ENCODE results near the gene PINLYP.
"Not testable (repeated sequence)": the region's sequence is repeated elsewhere in the genome, so short reads cannot be mapped to it uniquely, and the experiment has no call there.

Gene PINLYP

GRCh38 chr19:43584484-43584883 lies 8.9 kb downstream of the PINLYP start:
- Histone ChIP-seq H3K9ac (ENCODE audit: low read length) (no peak overlapping the region), H3K36me3 (ENCODE audit: control insufficient read depth, insufficient read depth, low read length) (peaks cover 14% of the 10 kb centered on the region), H3K4me3 (ENCODE audit: low read depth, low read length) (no peak overlapping the region), H3K9me3 (ENCODE audit: control insufficient read depth, insufficient read depth, low read depth, low read length) (no peaks in the 10 kb centered on the region), H3K27ac (ENCODE audit: low read depth, low read length) (no peak overlapping the region), H3K4me1 (ENCODE audit: control insufficient read depth, insufficient read depth, low read length) (peaks cover 6% of the 10 kb centered on the region), H3K27me3 (ENCODE audit: control insufficient read depth, insufficient read depth, low read length) (no peaks in the 10 kb centered on the region)

- Histone ChIP-seq H3K36me3 (ENCODE audit: control insufficient read depth, insufficient read depth, low read length) (peaks cover 26% of the 10 kb centered on the region), H3K9ac (ENCODE audit: low read length) (no peak overlapping the region), H3K9me3 (ENCODE audit: control insufficient read depth, insufficient read depth, low read depth, low read length) (no peaks in the 10 kb centered on the region), H3K27me3 (ENCODE audit: control insufficient read depth, insufficient read depth, low read length) (no peaks in the 10 kb centered on the region), H3K4me1 (ENCODE audit: control insufficient read depth, insufficient read depth, low read length) (peaks cover under 1% of the 10 kb centered on the region; the same call in 1 of the 2 replicates), H3K4me3 (ENCODE audit: low read depth, low read length) (no peak overlapping the region), H3K27ac (ENCODE audit: low read depth, low read length) (no peak overlapping the region)
Measured at GRCh38 chr19:43586346-43586745, 10.7 kb downstream of the PINLYP start.

- H3K27ac ChIP-seq (ENCODE audit: low read depth, low read length); H3K4me1 ChIP-seq (ENCODE audit: control insufficient read depth, insufficient read depth, low read length); H3K9me3 ChIP-seq (ENCODE audit: control insufficient read depth, insufficient read depth, low read depth, low read length); H3K9ac ChIP-seq (ENCODE audit: low read length); H3K4me3 ChIP-seq (ENCODE audit: low read depth, low read length); H3K27me3 ChIP-seq (ENCODE audit: control insufficient read depth, insufficient read depth, low read length): not testable (repeated sequence)
- peaks cover 30% of the 10 kb centered on the region for H3K36me3 ChIP-seq (ENCODE audit: control insufficient read depth, insufficient read depth, low read length)
Measured at GRCh38 chr19:43587029-43587428, 11.4 kb downstream of the PINLYP start.

- Histone ChIP-seq H3K9ac (ENCODE audit: low read length) (no peak overlapping the region), H3K27ac (ENCODE audit: low read depth, low read length) (no peak overlapping the region), H3K4me3 (ENCODE audit: low read depth, low read length) (no peak overlapping the region), H3K36me3 (ENCODE audit: control insufficient read depth, insufficient read depth, low read length) (peaks cover 49% of the 10 kb centered on the region), H3K9me3 (ENCODE audit: control insufficient read depth, insufficient read depth, low read depth, low read length) (no peaks in the 10 kb centered on the region), H3K27me3 (ENCODE audit: control insufficient read depth, insufficient read depth, low read length) (no peaks in the 10 kb centered on the region), H3K4me1 (ENCODE audit: control insufficient read depth, insufficient read depth, low read length) (no peaks in the 10 kb centered on the region)
Measured at GRCh38 chr19:43589277-43589676, 13.7 kb downstream of the PINLYP start.

GRCh38 chr19:43589678-43590077 lies 14.1 kb downstream of the PINLYP start:
- Histone ChIP-seq H3K27me3 (ENCODE audit: control insufficient read depth, insufficient read depth, low read length) (no peaks in the 10 kb centered on the region), H3K4me1 (ENCODE audit: control insufficient read depth, insufficient read depth, low read length) (no peaks in the 10 kb centered on the region), H3K36me3 (ENCODE audit: control insufficient read depth, insufficient read depth, low read length) (peaks cover 49% of the 10 kb centered on the region), H3K9me3 (ENCODE audit: control insufficient read depth, insufficient read depth, low read depth, low read length) (no peaks in the 10 kb centered on the region), H3K4me3 (ENCODE audit: low read depth, low read length) (no peak overlapping the region), H3K9ac (ENCODE audit: low read length) (no peak overlapping the region), H3K27ac (ENCODE audit: low read depth, low read length) (no peak overlapping the region)

GRCh38 chr19:43591904-43592772 lies 16.5 kb downstream of the PINLYP start:
- Histone ChIP-seq H3K27ac (ENCODE audit: low read depth, low read length) (no peak overlapping the region), H3K27me3 (ENCODE audit: control insufficient read depth, insufficient read depth, low read length) (no peaks in the 10 kb centered on the region), H3K9me3 (ENCODE audit: control insufficient read depth, insufficient read depth, low read depth, low read length) (no peaks in the 10 kb centered on the region), H3K4me3 (ENCODE audit: low read depth, low read length) (no peak overlapping the region), H3K36me3 (ENCODE audit: control insufficient read depth, insufficient read depth, low read length) (peaks cover 43% of the 10 kb centered on the region), H3K4me1 (ENCODE audit: control insufficient read depth, insufficient read depth, low read length) (peaks cover under 1% of the 10 kb centered on the region; the same call in 1 of the 2 replicates), H3K9ac (ENCODE audit: low read length) (no peak overlapping the region)

GRCh38 chr19:43592800-43593350 lies 17.3 kb downstream of the PINLYP start:
- H3K27ac ChIP-seq (ENCODE audit: low read depth, low read length), result no peak overlapping the region
- H3K27me3 ChIP-seq (ENCODE audit: control insufficient read depth, insufficient read depth, low read length), result no peaks in the 10 kb centered on the region
- H3K9me3 ChIP-seq (ENCODE audit: control insufficient read depth, insufficient read depth, low read depth, low read length), result no peaks in the 10 kb centered on the region
- H3K36me3 ChIP-seq (ENCODE audit: control insufficient read depth, insufficient read depth, low read length), result peaks cover 43% of the 10 kb centered on the region
- no peak overlapping the region for H3K4me3 ChIP-seq (ENCODE audit: low read depth, low read length)
- no peak overlapping the region for H3K9ac ChIP-seq (ENCODE audit: low read length)
- H3K4me1 ChIP-seq (ENCODE audit: control insufficient read depth, insufficient read depth, low read length), result peaks cover 5% of the 10 kb centered on the region; the same call in 1 of the 2 replicates

- Histone ChIP-seq H3K4me3 (ENCODE audit: low read depth, low read length) (no peak overlapping the region), H3K36me3 (ENCODE audit: control insufficient read depth, insufficient read depth, low read length) (peaks cover 41% of the 10 kb centered on the region), H3K9ac (ENCODE audit: low read length) (no peak overlapping the region), H3K4me1 (ENCODE audit: control insufficient read depth, insufficient read depth, low read length) (peaks cover 5% of the 10 kb centered on the region; the same call in 1 of the 2 replicates), H3K27ac (ENCODE audit: low read depth, low read length) (no peak overlapping the region), H3K9me3 (ENCODE audit: control insufficient read depth, insufficient read depth, low read depth, low read length) (no peaks in the 10 kb centered on the region), H3K27me3 (ENCODE audit: control insufficient read depth, insufficient read depth, low read length) (no peaks in the 10 kb centered on the region)
Measured at GRCh38 chr19:43594081-43594697, 18.6 kb downstream of the PINLYP start.

GRCh38 chr19:43594710-43595604 lies 19.4 kb downstream of the PINLYP start:
- Histone ChIP-seq H3K9ac (ENCODE audit: low read length) (peak overlapping the region; percentile 86), H3K9me3 (ENCODE audit: control insufficient read depth, insufficient read depth, low read depth, low read length) (no peaks in the 10 kb centered on the region), H3K27ac (ENCODE audit: low read depth, low read length) (peak overlapping the region; percentile 82; the same call in 1 of the 2 replicates), H3K4me3 (ENCODE audit: low read depth, low read length) (peak overlapping the region; percentile 86), H3K4me1 (ENCODE audit: control insufficient read depth, insufficient read depth, low read length) (peaks cover 5% of the 10 kb centered on the region; the same call in 1 of the 2 replicates), H3K27me3 (ENCODE audit: control insufficient read depth, insufficient read depth, low read length) (no peaks in the 10 kb centered on the region), H3K36me3 (ENCODE audit: control insufficient read depth, insufficient read depth, low read length) (peaks cover 45% of the 10 kb centered on the region)

- Histone ChIP-seq H3K36me3 (ENCODE audit: control insufficient read depth, insufficient read depth, low read length) (peaks cover 42% of the 10 kb centered on the region), H3K4me3 (ENCODE audit: low read depth, low read length) (peak overlapping the region; percentile 86), H3K27ac (ENCODE audit: low read depth, low read length) (peak overlapping the region; percentile 82; the same call in 1 of the 2 replicates), H3K4me1 (ENCODE audit: control insufficient read depth, insufficient read depth, low read length) (peaks cover 5% of the 10 kb centered on the region; the same call in 1 of the 2 replicates), H3K27me3 (ENCODE audit: control insufficient read depth, insufficient read depth, low read length) (no peaks in the 10 kb centered on the region), H3K9ac (ENCODE audit: low read length) (peak overlapping the region; percentile 86), H3K9me3 (ENCODE audit: control insufficient read depth, insufficient read depth, low read depth, low read length) (no peaks in the 10 kb centered on the region)
Measured at GRCh38 chr19:43595605-43595998, 20.0 kb downstream of the PINLYP start.

Data from HUES6 (cell line).